H1 (cell line): ENCODE results near the gene DDX55. TPM values are rescaled to one million over a fixed set of nuclear protein-coding genes. Genes with fewer than 3 reads are reported as not detected.

Source experiments
- YY1 ChIP-seq: IDR thresholded peaks from 2 replicates; pipeline ENCODE4 v1.6.1; 2011; ENCODE audit warnings: low read depth, mild to moderate bottlenecking, low read length
- polyA plus RNA-seq, 7 experiments: library from polyadenylated mRNA; depleted of rRNA in 3 of 7; stranded (reverse) in 5 of 7; unstranded in 2 of 7; fragments of >200 nt in 5 of 7; fragments of 200-250 nt in 2 of 7; gene quantifications; 1 replicate in 5 of 7; 2 replicates in 1 of 7; 4 replicates in 1 of 7; pipeline versions ENCODE4 v1.2.1 to v1.2.3, GENCODE V29; 2011 to 2013; ENCODE audit warnings: missing spikeins in 2 of 7, mixed read lengths in 2 of 7
- total RNA-seq: library from RNA; stranded (reverse); fragmentation: NEBNext Ultra II Directional; extraction: Animal tissue kit (Norgen Biotek cat#: 25700); gene quantifications from 2 replicates; pipeline ENCODE4 v1.2.1, GENCODE V29; 2021

Gene DDX55
- total and polyA plus RNA-seq, 2 of the 8 experiments (the other 6 are each of a cell fraction or from before 2014, with no cell fraction given) = 25.8 to 37.7 TPM

GRCh38 chr12:123571343-123571813, 30.5 kb upstream of the DDX55 start (continued):
- TF ChIP-seq YY1 = no peak
